Measurements from ENCODE around the gene AGPS.

GRCh38 chr2:177404243-177404642, 11.7 kb downstream of the AGPS start:
- no peak for TF ChIP-seq CTCF (IDR thresholded peaks at IDR 0.05)
- TF ChIP-seq NFIC (IDR thresholded peaks at IDR 0.05; ENCODE audit: borderline replicate concordance) = no peak
- TF ChIP-seq RAD21 (IDR thresholded peaks at IDR 0.05; ENCODE audit: low read length) = no peak
- no peak for TF ChIP-seq MXI1 (IDR thresholded peaks at IDR 0.05; ENCODE audit: low read depth, low read length)
- TF ChIP-seq, protein P1, sequence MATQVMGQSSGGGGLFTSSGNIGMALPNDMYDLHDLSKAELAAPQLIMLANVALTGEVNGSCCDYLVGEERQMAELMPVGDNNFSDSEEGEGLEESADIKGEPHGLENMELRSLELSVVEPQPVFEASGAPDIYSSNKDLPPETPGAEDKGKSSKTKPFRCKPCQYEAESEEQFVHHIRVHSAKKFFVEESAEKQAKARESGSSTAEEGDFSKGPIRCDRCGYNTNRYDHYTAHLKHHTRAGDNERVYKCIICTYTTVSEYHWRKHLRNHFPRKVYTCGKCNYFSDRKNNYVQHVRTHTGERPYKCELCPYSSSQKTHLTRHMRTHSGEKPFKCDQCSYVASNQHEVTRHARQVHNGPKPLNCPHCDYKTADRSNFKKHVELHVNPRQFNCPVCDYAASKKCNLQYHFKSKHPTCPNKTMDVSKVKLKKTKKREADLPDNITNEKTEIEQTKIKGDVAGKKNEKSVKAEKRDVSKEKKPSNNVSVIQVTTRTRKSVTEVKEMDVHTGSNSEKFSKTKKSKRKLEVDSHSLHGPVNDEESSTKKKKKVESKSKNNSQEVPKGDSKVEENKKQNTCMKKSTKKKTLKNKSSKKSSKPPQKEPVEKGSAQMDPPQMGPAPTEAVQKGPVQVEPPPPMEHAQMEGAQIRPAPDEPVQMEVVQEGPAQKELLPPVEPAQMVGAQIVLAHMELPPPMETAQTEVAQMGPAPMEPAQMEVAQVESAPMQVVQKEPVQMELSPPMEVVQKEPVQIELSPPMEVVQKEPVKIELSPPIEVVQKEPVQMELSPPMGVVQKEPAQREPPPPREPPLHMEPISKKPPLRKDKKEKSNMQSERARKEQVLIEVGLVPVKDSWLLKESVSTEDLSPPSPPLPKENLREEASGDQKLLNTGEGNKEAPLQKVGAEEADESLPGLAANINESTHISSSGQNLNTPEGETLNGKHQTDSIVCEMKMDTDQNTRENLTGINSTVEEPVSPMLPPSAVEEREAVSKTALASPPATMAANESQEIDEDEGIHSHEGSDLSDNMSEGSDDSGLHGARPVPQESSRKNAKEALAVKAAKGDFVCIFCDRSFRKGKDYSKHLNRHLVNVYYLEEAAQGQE (IDR thresholded peaks at IDR 0.05; ENCODE audit: low read depth, low read length) = no peak

Measured in SK-N-SH (cell line).